ENCODE measurements around the gene ELK3.

The ELK3 gene

DNA sequence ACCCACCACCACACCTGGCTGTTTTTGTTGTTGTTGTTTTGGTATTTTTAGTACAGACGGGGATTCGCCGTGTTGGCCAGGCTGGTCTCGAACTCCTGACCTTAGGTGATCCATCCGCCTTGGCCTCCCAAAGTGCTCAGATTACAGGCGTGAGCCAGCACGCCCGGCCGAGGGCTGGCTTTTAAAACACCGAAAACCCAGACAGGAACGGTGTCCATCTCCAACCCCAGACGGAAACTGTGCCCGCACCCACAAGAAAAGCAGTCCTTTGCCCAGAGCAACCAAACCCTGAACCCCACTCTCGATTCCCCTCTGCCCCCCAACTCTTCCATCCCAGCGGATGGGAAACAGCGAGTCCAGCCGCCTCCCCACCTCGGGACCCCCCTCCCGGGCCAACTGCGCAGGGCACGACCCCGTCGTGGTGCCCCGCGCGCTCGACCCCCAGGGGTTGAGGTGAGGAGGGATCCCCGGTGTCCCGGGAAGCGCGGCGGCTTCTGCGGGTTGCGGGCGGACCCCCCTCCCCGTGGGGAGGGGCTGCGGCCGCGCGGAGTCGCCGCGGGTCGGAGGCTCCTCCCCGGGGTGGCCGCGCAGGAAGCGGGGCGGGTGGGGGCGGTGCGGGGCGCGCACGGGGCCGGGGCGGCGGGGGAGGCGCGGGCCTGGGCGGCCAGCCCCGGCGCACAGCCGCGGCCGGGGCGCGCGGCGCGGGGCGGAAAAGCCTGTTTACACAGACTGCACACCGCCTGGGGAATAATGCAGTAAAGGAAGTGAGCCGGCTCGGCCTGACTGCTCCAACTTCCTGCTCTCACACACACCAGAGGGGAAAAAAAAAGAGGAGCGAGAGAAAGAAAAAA, at the start of gene ELK3:
TSS of gene ELK3 (plus strand) at position 651 of the 851 bp plus-strand sequence.
- DNase-seq = peak; percentile 32 to 54

DNA sequence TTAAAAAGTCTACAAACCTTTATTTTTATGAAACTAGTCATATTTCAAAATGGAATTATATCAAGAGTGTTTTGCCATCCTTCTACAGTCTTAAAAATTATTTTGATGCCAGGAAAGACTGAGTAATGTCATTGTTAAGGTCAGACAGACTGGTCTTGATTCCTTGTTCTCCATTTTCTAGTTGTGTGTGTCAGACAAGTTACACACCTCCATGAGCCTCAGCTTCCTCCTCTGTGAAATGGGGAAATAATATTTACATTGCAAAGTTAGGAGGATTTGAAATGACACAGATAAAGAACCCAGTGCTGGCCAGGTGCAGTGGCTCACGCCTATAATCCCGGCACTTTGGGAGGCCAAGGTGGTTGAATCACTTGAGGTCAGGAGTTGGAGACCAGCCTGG, 47.4 kb upstream of the ELK3 start:
- no peak for DNase-seq

DNA sequence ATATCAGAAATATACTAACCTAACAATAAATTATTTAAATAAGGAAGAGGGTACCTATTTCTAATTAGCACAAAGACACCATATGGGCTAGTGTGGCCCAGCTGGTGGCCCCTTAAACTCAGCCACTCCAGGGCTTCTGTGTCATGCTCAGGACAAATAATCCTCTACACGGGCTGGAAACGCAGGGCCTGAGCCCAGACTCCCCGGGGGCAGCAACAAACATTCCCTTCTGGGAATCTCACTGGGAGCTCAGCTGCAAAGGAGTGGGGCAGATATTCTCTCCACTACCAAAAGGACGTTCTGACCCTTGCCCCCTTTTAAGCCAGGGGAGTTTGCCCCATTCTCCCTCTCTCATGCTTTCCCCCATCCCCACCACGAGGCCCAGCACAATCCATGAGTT, 43.7 kb upstream of the ELK3 start:
- no peak for DNase-seq

GRCh38 chr12:96152164-96152563, 42.0 kb upstream of the ELK3 start:
- no peak for DNase-seq

DNA sequence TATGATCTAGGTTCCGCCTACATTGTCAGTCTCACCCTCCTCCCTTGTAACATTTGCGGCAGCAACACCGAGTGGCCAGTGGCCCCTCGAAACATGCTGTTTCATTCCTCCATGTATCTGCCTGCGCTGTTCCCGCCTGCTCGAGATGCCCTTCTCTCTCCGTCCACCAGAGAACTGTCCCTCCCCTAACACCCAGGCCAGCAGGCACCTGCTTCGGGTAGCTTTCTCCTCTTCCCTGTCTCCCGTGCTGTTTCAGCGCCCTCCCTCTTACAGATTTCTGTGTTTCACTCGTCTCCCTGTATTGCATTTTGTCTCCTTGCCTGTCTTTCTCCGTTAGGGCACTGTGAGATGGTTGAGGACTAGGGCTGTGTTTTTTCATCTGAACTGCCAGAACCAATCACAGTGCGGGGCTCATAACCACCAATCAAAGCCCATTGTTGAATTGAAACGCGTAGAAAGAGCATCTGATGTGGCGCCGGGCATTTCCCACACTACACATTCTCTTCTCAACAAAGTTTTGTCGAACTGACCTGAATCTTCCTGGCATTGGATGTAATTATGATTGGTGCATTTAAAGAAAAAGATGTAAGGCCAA, 40.9 kb upstream of the ELK3 start:
- DNase-seq = no peak

- no peak for DNase-seq
Measured at GRCh38 chr12:96155181-96155580, 39.0 kb upstream of the ELK3 start.

- DNase-seq = no peak
Measured at GRCh38 chr12:96155781-96156180, 38.4 kb upstream of the ELK3 start.

DNA sequence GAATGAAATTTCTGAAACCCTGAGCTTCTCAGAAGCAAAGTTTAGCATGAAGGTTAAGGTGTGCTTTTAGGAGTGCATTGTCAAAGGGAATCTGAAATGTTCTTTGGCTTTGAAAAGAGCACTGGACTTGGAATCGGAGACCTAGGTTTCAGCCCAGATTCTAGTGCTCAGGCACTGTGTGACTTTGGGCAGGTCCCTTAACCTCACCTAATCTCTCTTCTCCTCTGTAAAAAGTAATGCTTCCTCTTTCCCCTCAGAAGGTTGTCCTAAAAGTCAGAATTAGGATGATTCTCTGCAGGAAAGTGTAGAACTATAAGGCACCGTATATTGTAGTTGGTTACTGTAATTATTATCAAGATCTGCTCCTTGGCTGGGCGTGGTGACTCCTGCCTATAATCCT, 38.0 kb upstream of the ELK3 start:
- no peak for DNase-seq

DNA sequence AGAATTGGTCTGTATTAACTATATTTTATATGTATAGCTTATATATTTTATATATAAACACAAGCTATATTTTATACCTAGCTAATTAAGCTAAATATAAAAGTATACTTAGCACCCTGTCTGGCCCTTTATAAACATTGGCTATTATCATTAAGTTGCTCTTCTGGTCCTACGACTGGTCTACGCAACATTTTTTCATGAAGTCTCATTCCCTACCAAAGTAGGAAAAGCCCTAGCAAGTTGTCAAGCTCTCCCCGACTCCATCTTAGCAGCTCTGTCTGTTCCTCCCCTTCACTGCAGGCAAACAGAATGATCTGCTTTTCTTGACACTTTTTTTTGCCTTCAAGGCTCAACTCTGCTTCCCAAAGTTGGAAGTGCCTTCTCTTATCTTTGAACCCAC, 36.7 kb upstream of the ELK3 start:
- DNase-seq = no peak

DNA sequence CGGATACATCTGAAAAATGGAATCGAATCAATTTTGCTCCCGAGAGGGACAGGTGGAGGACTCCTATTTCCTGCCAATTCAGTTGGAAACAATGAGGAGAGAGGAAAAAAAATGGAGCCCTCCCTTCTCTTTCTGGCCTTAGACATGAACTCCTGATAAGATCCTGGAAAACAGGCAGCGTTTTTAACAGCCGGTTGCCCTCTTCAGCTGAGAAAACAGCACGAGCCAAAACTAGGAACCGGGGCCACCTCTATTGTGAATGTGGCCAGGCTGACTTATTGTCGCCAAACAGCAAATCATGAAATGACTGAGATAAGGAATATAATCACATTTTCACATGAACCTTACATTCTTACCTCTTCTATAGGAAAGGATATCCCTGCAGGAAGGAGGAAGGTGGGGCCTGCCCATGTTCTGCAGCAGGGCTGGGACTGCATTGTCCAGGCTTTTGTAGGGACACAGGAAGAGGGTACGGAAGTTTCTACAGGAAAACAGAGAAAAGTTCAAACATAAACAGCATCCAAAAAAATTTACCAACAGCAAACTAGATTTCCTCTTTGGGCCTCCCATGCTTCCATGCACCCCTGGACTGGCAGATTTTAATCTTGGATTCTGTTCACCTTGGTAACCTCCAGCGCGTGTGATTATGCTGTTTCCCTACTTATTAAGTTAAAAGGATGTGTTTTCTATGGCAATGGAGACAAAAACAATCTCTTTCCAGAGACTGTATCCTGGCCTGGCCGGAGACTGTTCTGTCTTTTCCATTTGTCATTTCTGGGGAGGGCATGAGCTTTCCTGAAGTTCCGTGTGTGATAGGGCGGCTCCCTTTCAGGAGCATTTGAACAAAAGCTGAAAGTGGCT, 29.0 kb upstream of the ELK3 start:
- DNase-seq = no peak

GRCh38 chr12:96166765-96167164, 27.4 kb upstream of the ELK3 start:
- no peak for DNase-seq

DNA sequence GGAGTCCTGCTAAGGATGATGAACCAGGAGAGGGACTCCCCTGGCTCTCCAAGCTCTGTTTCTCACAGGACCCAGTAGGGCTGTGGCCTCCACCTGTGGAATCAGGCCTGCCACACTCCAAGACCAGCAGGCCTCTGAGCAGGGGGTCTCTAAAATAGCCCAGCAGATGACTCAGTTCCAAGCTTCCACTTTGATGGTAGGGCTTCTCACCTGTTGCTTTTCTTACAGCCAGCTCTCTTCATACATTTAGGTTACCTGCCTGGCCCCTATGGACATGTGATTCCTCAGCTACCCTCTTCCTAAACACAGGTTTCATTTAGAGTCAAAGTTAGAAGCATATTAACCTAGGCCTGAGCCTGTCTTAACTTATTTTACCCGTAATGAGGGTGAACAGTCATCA, 26.7 kb upstream of the ELK3 start:
- no peak for DNase-seq

- no peak for DNase-seq
Measured at GRCh38 chr12:96170328-96170727, 23.8 kb upstream of the ELK3 start.

- no peak for DNase-seq
Measured at GRCh38 chr12:96170762-96171161, 23.4 kb upstream of the ELK3 start.

- no peak for DNase-seq
Measured at GRCh38 chr12:96171905-96172304, 22.3 kb upstream of the ELK3 start.

DNA sequence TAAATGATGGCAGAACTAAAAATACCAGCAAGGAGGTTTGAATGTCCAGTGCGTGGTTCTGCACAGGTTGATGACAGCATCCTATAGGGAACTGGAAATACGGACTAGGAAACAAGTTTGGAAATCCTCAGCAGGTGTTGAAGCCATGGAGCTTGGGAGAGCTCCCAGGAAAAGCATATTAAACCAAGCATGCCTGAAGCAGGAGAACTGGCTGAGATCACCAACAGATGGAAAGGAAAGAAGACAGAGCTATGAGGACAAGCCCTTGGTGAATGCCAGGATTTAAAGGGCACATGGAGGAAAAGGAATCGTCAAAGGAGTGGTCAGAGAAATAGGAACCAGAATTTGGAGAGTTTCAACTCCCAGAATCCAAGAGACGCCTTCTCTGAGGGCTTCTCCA, 21.2 kb upstream of the ELK3 start:
- DNase-seq = no peak

GRCh38 chr12:96176575-96176974, 17.6 kb upstream of the ELK3 start:
- no peak for DNase-seq

- no peak for DNase-seq
Measured at GRCh38 chr12:96177013-96177412, 17.2 kb upstream of the ELK3 start.

DNA sequence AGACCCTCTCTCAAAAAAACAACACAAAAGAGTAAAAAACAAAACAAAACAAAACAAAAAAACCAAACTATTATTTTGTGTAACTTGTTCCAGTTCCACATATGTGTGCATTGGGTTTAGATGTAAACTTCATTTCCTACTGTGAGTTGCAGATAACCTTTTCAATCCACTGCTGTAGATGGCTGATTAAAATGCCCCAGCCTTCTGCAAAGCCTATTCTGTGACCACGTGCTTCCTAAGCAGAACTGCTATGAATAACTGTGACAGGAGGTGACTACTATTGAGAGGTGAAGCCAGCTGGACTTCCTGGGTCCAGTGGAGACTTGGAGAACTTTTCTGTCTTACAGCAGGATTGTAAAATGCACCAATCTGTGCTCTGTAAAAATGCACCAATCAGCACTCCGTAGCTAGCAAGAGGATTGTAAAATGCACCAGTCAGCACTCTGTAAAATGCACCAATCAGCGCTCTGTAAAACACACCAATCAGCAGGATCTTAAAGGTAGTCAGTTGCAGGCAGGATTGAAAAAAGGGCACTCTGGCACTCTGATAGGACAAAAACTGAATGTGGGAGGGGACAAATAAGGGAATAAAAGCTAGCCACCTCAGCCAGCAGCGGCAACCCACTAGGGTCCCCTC, 10.3 kb upstream of the ELK3 start:
- DNase-seq = no peak

GRCh38 chr12:96185914-96186313, 8.3 kb upstream of the ELK3 start:
- no peak for DNase-seq

DNA sequence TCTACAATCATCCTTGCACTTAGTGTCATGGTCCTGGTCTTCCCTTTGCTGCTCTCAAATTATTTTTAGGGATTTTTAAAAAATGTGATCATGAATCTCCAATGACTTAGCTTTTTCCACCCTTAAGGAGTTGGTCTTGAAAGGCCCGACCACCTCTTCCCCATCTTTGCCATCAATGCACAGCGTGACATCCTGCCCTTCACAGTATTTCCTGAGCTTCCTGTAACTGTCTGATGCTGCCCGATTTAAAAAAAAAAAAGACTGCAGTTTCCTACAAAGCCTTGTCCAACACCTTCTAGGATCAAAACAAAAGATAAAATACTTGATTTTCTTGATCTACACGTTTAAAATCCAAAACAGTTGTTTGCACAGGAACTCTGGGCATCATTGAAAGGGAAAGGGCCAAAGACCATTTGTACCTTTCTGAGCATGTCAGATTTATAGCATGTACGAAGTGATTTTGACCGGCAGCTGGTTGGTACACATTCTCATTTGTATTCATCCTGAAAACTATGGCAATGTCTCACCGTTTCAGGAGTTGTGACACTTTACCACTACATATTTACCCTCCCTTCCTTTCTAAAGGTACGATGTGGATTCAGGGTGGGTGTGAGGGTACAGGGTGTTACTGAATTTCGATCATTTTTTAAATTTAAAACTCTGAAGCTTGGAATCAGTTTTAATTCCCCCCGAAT, 7.4 kb upstream of the ELK3 start:
- DNase-seq = no peak

- no peak for DNase-seq
Measured at GRCh38 chr12:96187956-96188355, 6.2 kb upstream of the ELK3 start.

- no peak for DNase-seq
Measured at GRCh38 chr12:96189781-96190180, 4.4 kb upstream of the ELK3 start.
